ENCODE data around the gene UCP2.

UCP2 gene

GRCh38 chr11:73932781-73933180 lies 49.9 kb downstream of the UCP2 start:
- no peak for TF ChIP-seq CTCF (IDR thresholded peaks at IDR 0.05; ENCODE audit: borderline replicate concordance, insufficient read depth, low read depth, low read length)
- no peak overlapping the region for H3K4me3 ChIP-seq (ENCODE audit: low read depth, low read length)

GRCh38 chr11:73931951-73932350 lies 50.7 kb downstream of the UCP2 start:
- TF ChIP-seq CTCF (IDR thresholded peaks at IDR 0.05; ENCODE audit: borderline replicate concordance, insufficient read depth, low read depth, low read length), result no peak
- no peak overlapping the region for H3K4me3 ChIP-seq (ENCODE audit: low read depth, low read length)

- no peak overlapping the region for H3K4me3 ChIP-seq (ENCODE audit: low read depth, low read length)
- TF ChIP-seq CTCF (IDR thresholded peaks at IDR 0.05; ENCODE audit: borderline replicate concordance, insufficient read depth, low read depth, low read length), result no peak
Observed at GRCh38 chr11:73931039-73931645, 51.5 kb downstream of the UCP2 start.

- no peak for TF ChIP-seq CTCF (IDR thresholded peaks at IDR 0.05; ENCODE audit: borderline replicate concordance, insufficient read depth, low read depth, low read length)
- H3K4me3 ChIP-seq (ENCODE audit: low read depth, low read length), result no peak overlapping the region
Observed at GRCh38 chr11:73929388-73929787, 53.3 kb downstream of the UCP2 start.
